ENCODE data around the gene TCERG1.
"Not testable (repeated sequence)": the region's sequence is repeated elsewhere in the genome, so short reads cannot be mapped to it uniquely, and the experiment has no call there.

The TCERG1 gene

DNA sequence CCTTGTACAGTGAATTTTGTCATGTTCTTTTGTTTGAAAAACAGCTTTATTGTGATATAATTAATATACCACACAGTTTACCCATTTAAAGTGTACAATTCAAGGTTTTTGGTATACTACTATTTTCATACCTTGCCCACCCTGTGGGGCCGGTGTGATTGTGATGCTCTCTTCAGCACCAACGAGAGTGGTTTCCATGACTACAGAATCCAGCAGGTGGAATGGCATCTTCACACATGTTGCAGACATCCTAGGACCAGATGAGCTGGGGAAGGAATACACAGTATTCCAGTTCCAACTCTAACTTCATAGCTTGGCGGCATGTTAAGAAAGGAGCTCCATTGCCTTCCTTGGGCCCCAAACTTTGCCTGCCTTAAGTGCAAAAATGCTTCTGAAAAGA lies 76.6 kb downstream of the TCERG1 start:
- no peak for DNase-seq

DNA sequence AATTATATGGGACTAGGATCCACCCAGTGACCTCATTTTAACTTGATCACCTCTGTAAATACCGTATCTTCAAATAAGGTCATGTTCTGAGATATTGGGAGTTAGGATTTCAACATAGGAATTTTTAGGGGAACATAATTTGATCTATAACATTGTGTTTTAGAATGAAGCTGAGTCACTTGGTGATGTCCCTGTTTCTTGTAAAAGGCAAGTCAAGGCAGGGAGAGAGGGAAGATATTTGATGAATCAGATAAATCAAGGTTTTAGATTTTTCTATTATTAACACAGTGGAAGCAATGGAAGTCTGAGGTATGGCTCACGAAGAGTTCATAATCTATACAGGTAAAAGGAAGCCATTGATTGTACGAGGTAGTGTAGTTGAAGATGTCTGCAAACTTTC lies 80.7 kb downstream of the TCERG1 start:
- DNase-seq = no peak

DNA sequence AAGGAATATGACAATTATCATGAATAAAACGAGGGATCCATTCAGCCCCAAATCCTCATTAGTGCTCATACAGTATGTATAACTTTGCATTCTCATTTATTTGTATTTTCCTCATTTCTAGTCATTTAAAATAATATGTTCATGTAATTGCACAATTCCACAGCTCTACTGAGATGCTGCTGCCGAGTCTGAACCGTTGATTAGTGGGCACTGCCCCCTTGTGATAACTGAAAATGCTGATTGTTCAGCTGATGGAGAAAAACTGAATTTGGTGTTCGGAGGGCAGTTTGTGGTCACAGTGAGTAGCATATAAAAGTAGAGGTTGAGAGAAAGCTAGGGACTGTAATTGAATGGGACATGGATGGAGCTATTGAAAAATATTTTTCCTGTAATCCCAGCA lies 81.1 kb downstream of the TCERG1 start:
- no peak for DNase-seq

DNA sequence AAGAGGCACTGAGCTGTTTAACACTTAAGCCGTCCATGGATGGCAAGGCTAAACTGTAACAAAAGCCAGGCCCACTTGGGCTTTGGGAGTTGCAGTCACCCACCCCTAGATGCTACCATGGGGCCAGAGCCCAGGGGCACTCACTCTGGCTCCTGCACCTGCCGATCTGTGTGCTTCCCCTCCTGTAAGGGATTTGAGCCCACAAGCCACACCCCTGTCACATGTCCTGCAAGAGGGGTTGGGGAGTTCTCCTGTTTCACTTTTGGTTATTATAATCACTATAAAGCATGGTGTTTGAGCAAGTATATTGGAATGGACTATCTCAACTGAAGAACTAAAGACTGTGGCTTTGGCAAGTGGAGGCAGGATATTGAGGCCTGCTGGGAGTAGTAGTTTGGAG lies 82.9 kb downstream of the TCERG1 start:
- no peak for DNase-seq

DNA sequence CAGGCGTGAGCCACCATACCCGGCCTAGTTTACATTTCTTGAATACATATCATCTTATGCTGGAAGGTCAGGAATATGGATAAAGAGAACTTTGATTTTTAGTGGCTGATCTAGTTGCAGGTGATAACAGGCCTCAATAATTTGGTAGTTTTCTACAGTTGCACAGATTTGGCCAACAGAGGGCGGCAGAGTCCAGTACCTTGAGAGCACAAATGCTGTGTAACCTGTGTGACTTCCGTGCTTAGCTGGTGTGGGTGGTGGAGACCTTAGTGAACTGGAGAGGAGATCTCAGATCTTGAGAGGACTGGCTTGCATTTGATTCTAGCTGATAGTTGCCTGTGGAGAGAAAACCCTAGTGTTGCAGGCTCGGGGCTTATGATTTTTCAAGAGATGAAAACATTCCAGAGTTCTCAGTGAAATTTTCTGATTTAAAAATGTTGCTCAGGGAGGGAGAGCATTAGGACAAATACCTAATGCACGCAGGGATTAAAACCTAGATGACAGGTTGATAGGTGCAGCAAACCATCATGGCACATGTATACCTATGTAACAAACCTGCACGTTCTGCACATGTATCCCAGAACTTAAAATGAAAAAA lies 86.2 kb downstream of the TCERG1 start:
- DNase-seq = peak; percentile 76

DNA sequence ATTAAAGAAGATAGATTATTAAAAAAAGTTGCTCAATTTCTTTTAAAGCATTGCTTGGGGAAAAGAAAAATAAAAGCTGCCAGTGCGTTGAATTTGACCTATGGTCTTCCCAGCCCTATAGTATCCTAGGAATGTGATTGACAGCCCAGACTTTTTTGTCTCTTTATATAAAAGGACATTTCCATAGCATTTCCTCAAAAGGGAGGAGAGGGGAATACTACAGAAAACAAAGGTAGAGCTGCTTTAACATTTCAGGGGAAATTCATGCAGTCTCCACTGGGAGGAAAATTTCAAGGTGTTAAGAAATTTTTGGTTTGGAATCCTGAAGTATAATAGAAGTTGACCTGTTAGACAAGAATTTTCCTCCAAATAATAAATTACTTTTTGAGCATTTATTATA lies 86.7 kb downstream of the TCERG1 start:
- DNase-seq = no peak

DNA sequence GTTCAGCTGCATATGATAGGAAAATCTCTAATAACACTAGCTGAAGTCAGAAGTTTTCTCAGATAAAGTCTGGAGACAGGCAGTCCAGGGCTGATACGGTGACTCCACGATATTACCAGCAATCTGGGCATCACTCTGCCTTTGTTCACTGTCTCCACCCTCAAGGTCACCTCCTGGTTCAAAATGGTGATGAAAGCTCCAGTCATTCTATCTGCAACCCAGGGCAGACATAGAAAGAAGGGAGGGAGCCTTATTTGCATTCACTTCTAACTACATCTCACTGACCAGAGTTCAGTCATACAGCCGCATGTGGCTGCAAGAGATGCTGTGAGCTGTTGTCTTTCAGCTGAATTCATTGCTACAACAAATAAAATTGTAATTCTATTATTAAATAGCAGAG lies 91.3 kb downstream of the TCERG1 start:
- DNase-seq = no peak

DNA sequence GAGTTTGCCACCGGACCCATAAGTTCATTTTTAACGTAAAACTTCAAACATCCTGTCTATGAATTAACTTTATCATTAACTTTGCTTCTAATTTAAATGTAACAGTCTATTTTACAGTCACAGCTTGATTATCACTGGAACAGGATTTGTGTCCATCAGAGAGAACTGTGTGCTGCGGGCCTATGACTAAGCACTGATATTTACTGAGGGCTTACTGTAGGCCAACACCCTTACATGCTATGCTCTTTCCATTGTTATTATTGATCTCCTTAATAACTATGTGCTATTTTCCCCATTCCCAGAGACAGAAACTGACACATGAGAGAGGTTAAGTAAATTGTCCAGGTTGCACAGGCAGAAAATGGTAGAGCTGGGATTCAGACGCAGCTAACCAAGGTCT lies 92.8 kb downstream of the TCERG1 start:
- DNase-seq = no peak

DNA sequence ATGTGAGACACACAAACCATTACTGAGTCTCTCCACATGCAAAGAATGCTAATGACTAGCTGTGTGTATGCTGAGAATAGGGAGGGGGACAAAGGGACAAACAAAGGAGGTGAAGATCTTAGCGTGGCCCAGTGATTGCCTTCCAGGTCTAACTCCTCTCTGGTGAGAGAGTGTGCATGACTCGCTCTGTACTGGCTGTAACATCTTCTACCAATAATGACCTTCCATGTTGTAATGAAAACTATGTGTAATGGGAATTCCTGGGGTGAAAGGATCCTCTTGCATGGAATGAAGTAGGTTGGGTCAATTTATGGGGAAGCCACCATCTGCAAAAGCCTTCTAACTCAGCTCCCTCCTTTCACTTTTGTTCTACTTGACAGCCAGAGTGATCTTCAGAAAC lies 93.3 kb downstream of the TCERG1 start:
- DNase-seq = no peak

DNA sequence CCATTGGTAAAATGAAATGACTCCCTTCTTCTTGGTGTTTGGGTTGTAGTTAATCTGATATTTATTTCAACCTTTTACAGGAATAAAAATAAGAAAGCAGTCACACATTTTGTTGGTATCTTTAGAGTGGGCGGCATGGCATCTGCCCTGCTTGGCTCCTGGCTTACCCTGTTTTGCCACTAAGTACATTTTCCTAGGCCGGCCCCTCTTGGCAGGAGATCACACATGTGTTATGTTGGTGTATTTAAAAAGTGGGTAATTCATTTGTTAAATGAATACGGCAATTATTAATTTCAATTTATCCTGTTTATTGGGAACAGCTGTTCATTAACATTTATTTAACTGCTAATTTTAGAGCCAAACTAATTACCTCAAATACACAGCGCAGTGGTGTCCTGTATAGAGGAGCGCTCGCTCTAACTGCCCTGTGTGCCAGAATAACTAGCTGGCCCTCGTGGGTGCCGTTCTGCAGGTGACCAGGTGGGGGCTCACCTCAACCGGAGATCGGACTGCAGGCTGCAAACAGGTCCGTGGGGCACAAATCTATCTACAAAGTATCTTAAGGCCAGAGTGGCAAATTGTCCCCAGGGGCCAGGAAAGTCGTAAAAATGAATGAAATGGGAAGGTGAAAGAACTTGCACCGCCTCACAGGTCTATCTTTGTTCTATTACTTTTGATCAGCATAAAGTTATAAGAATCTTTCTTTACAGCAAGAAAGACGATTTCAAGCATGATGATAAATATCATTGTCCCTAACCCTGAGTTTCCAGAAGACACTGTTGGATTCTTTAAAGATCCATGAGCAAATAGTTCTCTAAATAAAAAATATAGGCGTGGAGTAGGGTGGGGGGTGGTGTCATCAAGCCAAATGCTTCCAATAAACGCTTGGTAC lies 95.1 kb downstream of the TCERG1 start:
- DNase-seq = peak; percentile 69

DNA sequence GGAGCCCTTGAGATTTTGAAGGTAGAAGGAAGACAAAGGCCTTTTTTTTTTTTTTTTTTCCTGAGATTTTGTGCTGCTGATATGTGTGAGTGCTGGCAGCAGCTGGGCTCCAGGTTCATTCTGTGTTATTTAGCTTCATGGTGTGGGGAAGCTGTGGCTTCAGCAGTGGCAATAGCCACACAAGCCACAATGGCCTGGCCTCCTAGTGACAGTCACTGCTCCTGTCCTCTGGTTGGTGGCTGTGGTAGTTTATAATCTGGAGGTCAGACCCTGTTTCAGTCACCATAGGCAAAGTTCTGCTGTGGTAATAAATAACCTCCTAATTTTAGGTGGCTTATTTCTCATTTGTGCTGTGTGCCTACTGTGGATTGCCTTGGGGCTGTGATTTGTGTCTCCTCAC lies 97.1 kb downstream of the TCERG1 start:
- DNase-seq = no peak

DNA sequence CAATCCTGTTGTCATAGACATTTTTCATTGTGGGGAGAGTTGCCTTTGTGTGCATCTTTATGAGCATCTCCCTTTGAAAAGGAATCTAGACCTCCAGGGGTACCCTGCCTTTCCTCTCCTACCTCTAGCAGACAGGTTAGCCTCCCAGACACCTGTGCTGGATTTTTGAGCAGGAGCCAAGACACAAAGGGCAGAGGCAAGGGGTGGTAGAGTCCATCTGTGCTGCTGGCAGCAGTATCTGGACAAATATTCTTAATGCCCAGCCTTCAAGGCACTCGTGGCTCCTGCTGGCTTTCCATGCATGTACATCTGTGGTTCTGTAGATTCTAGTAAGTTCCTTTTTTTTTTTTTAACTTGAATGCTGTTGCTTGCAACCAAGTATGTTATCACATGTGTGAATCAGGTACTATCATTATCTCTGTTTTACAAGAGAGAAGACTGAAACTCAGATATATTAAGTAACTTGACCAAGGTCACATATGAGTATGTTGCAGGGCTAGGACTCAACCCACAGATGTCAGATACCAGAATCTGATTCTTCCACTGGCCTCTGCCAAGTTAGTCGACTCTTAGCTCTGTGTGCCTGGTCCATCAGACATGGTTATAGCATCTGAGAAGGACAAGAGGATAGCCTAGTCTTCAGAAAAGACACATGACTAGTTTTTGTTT lies 101.8 kb downstream of the TCERG1 start:
- DNase-seq = no peak

DNA sequence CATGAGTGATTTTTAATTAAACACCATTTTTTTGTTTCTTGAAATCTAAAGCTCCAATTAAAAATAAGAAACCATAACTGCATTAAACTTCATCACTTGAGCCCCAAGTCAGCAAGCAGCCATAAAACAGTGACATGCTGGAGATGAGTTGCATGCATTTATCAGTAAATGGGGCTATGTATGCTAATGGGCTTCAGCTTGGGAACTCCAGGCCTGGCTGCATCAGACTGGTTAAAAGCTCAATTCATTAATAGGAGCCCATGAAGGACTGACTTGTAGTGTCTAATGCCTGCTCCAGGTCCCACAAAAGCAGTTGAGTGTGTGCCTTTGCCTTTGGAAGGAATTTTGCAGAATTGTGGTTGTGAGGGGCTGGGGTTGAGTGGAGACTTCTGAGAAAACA lies 102.5 kb downstream of the TCERG1 start:
- no peak for DNase-seq

DNA sequence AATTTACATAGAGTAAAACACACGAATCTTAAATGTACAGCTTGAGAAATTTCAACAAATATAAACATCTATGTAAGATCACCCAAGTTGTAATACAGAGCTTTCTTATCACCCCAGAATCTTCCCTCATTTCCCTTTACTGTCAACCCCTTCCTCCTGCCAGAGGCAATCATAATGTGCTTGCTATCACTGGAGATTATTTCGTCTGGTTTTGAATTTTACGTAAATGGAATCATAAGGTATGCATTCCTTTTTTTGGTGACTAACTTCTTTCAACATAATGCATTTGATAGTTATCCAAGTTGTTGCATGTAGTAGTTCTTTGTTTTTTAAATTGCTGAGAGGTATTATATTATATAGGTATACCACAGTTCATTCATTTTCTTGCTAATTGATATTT lies 106.3 kb downstream of the TCERG1 start:
- no peak for DNase-seq

DNA sequence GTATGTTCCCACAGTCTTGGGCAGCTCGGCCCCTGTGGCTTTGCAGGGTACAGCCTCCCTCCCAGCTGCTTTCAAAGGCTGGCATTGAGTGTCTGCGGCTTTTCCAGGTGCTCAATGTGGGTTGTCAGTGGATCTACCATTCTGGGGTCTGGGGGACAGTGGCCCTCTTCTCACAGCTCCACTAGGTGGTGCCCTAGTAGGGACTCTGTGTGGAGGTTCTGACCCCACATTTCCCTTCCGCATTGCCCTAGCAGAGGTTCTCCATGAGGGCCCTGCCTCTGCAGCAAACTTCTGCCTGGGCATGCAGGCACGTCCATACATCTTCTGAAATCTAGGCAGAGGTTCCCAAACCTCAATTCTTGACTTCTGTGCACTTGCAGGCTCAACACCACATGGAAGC lies 109.8 kb downstream of the TCERG1 start:
- not testable (repeated sequence) for DNase-seq

DNA sequence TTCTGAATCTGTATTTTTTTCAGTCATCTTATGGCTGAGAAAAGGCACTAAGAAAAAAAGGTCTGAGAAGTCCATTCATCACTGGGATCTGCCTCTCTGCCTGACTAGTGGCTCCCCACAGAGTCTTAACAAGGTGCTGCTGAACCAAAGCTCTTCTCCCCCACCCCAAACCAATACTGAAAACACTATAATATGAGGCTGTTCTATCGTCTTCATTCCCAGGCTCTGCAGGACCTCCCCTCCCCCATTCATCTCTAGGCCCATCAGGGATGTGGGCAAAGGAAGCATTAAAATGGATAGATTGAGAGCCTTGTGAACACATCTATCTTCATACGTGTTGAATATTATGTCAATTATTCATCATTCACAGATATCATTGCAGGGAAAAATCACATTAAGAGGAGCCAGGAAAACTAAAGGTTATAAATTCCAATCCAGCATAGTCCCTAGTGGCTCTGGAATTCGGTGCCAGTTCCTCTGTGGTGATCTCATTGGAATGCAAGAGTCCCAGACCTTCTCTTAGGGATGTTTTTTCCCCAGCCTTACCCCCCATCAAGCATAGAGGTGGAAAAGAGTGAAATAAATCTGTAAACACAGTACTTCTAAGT lies 113.2 kb downstream of the TCERG1 start:
- DNase-seq = no peak

All from activated naive CD4-positive, alpha-beta T cell treated with anti-CD3 and anti-CD28 coated beads, Interleukin-2, amount 50 U/mL, for 16 hours (primary cell).